GM12892 (cell line): ENCODE measurements around the gene ARHGAP22.

ENCODE experiments used
- DNase-seq: peaks from one replicate; pipeline ENCODE4 v3.0.0; 2011; ENCODE audit not compliant: insufficient read length
- FAIRE-seq: peaks from 2 replicates; lab custom pipeline; 2011; peaks lifted over from hg19 to GRCh38; lab: Jason Lieb, UNC
- POLR2A ChIP-seq: IDR thresholded peaks from 2 replicates; pipeline ENCODE4 v1.6.1; 2011; ENCODE audit warnings: low read depth, low read length, control low read depth
- POLR2AphosphoS5 ChIP-seq: IDR thresholded peaks from 2 replicates; pipeline ENCODE4 v1.6.1; 2011; ENCODE audit warnings: low read depth, low read length, control low read depth
- TAF1 ChIP-seq: IDR thresholded peaks from 2 replicates; pipeline ENCODE4 v1.6.1; 2011; ENCODE audit warnings: low read depth, mild to moderate bottlenecking, control low read depth, low read length, borderline replicate concordance

The ARHGAP22 gene

DNA sequence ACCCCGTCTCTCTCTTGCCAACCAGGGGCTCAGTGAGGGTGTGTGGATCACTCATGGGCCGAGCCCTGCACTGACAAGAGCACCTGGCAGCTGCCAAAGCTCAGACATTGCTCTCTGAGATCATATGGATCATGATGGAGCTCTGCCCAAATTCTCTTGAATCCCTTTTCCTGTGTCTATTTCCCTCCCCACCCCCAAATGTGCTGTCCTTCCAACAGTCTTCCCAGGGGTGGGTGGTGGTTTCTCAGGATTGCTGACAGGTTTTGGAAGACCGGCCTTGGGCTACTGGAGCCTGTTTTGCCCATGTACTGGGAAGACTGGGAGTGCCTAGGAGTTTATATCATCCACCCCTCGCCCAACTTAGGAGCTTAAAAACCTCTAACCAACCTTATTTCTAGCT, 10.5 kb downstream of the ARHGAP22 start:
- no peak for DNase-seq
- no peak for FAIRE-seq
- TF ChIP-seq POLR2AphosphoS5 (no peak), POLR2A (no peak), TAF1 (no peak)

DNA sequence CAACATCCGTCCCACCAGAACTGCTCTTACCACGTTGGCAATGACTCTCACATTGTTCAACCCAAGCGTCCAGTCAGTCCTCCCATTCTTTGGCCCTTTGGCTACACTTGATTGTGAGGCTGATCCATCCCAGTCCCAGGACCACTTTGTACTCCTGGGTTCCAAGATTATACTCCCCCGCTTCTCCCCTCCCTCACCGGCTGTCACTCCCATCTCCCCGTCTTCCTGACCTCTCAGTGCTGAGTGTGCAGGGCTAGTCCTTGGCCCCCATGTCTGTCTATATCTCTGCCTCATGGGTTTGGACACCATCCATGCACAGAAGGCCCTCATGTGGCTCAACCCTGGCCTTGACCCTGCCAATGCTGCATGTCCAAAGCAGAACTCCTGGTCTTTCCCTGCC, 12.5 kb downstream of the ARHGAP22 start:
- TF ChIP-seq POLR2AphosphoS5 (no peak), POLR2A (no peak), TAF1 (no peak)
- FAIRE-seq (no peak), DNase-seq (no peak)

DNA sequence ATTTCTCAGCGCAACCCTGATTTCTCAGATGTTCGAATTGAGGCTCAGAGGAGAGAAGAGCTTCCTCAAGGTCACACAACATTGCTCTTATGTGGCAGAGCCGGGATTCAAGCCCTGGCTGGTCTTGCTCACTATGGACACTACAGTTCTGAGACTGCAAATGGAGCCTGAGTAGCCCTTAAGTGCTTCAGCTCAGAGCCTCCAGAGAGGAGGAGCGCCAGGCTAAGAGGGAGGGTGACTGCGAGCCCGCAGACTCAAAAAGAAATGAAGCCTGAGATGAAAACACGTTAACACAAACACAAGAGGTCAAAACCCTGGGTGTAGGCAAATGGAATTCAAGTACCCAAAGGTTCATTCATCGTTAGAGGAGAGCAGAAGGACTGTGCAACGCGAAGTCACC, 13.9 kb downstream of the ARHGAP22 start:
- DNase-seq (no peak), FAIRE-seq (no peak)
- TF ChIP-seq POLR2AphosphoS5 = no peak
- no peak for TF ChIP-seq TAF1
- no peak for TF ChIP-seq POLR2A

DNA sequence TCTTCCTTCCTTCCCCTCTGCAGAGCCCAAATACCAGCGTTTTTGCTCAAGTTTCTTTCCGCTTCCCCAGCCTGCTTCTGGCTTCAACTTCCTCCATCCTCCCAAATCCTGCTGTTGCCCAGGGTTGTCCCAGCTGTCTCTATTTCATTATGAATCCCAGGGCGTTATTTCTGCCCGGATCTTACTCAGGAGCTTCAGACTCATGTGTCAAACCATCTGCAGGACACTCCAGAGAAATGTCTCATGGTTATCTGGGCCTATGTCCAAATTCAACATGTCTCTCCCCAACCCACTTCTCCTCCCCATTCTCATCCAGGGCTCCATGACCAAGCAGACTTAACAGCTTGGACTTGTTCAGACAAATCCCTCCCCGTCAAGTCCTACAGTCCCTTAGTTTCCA, 15.6 kb downstream of the ARHGAP22 start:
- TF ChIP-seq TAF1 = no peak
- no peak for TF ChIP-seq POLR2AphosphoS5
- no peak for TF ChIP-seq POLR2A
- DNase-seq (no peak), FAIRE-seq (no peak)

DNA sequence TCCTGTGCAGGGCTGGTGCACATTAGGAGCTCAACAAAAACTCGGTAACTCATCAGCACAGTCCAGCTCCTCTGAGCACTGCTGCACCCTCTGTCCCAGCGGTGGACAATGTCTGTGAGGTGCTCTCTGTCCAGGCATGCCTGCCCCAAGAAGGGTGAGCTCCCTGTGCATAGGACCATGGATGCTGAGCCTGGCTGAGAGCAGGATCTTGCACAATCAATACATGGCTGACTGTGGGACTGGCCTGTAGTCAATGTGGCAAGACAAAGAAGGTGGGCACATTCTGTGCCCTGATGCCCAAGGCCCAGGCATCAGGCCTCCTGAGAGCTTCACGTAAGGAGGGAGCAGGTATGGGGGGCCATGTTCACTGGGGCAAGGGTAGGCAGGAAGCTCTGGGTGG, 17.1 kb downstream of the ARHGAP22 start:
- no peak for DNase-seq
- no peak for FAIRE-seq
- TF ChIP-seq POLR2A = no peak
- no peak for TF ChIP-seq POLR2AphosphoS5
- no peak for TF ChIP-seq TAF1

DNA sequence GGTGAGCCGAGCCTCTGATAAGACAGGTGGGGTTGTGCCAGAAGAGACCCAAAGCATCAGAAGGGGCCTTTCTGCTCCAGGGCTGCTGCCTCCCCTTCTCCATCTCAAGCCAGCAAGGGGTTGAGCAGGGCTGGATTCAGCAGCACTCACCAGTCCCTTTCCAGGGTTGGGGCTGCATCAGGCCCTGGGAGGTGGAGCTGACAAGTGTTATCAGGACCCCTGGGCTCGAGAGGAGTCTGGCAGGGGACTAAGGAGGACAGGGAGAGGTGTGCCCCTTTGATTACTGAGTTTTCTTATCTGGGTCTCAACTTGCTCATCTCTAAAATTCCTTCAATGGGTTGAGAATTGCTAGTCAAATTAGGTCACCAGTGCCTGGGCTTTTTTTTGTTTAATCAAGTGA, 17.8 kb downstream of the ARHGAP22 start:
- no peak for DNase-seq
- no peak for FAIRE-seq
- TF ChIP-seq TAF1 (no peak), POLR2AphosphoS5 (no peak), POLR2A (no peak)

DNA sequence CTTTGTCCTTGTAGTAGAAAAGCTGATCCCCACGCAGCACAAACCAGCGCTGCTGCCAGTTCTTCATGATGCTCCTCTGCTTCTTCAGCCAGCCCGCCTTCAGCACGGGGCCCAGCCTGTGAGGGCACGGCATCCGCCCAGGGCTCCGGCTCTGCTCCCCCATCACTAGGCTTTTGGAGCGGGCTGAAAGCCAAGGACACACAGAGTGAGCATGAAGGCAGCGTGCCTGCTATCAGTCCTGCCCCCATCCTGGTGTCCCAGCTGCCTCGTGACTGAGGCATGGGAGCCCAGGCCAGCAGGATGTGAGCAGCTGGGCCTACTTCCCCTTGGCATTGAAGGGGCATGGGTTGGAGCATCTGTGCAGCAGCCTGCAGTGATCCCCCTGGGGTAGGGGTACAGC, 21.9 kb downstream of the ARHGAP22 start:
- TF ChIP-seq POLR2AphosphoS5 (no peak), TAF1 (no peak), POLR2A (no peak)
- DNase-seq (no peak), FAIRE-seq (no peak)

DNA sequence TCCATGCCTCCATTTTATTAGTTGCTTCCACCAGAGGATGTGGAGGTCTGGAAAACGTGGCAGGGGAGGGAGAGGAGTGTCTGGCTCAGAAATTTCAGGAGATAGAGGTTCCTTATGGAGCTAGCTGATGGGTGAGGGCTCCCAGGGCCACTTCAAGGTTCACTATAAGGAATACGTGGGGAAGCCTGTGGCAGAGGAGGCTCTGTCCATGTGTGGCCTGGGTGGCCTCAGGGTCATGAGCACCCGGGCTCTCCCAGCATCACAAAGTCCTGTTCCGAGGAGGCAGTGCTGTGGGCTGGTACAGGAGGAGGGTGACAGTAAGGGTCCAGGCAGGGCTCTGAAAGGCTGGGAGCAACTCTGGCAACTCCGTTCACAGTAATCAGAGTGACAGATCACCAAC, 24.6 kb downstream of the ARHGAP22 start:
- no peak for TF ChIP-seq POLR2A
- no peak for TF ChIP-seq TAF1
- TF ChIP-seq POLR2AphosphoS5 = no peak
- FAIRE-seq (no peak), DNase-seq (no peak)

DNA sequence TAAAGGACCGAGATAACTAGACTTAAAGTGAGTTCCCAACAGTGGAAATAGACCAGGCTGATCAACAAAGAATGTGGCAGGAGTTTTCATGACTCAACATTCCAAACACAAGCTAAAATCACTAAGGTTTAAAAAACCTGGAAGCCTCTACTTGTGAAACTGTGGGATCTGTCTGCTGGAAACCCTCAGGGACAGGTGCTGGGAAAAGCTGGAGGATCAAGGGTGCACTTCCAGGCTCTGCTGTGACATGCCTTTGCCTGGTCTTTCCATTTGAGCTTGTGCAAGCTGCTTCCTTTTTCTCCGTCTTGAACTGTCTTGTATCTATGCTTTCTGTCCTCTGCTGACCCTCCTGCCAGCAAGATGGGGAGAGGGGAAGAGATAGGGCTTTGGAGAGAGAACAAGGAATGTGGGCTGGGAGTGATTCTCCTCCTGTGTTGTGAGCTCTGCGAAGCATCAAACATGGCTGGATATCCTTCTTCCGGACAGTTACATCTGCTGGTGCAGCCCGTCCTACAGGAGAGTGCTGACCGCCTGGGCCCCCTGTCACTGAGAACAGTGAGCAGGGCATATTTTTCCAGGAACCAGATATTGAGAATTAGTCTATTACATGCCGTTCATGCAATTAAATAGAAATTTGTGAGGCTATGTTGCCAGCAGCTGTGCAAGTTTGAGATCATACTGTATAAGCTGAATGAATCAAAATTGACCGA, 25.5 kb downstream of the ARHGAP22 start:
- TF ChIP-seq POLR2A = no peak
- TF ChIP-seq POLR2AphosphoS5 = no peak
- TF ChIP-seq TAF1 = no peak
- DNase-seq = no peak
- no peak for FAIRE-seq

DNA sequence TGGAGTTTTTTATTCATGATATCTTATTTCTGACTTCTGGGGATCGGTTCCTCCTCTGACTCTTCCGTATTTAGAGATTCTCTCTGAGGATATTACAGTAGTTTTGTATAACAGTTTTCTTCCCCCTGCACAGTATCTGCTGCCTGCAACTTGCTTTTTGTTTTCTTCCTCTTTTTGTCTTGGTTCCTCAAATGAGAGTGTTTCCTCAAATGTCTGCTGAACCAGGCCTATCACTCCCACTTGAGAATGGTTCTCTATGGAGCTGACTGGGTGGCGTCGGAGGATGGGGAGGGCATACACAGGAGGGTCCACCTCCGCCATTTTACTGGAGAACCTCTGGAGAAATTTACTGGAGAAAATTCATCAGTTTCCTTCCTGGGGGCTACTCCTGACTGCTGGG, 27.7 kb downstream of the ARHGAP22 start:
- DNase-seq = no peak
- FAIRE-seq = no peak
- TF ChIP-seq TAF1 (no peak), POLR2A (no peak), POLR2AphosphoS5 (no peak)

DNA sequence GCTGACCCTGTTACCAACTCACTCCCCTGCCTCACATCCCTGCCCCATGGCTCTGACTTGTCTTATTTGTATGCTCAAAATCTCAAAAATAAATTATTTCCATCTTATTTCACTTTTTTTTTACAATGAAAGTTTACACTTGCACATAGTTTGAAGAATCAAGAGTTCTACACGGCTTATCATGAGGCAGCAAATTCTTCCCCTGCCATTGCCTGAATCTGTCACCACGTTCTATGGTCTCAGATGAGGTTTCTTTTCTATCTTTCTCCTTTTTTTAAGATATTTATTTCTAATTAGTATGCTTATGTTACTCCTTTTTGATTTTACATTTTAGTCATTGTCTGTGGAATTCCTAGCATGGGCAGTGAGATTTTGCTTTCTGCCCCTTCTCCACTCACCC, 28.4 kb downstream of the ARHGAP22 start:
- DNase-seq = no peak
- TF ChIP-seq POLR2A (no peak), TAF1 (no peak), POLR2AphosphoS5 (no peak)
- no peak for FAIRE-seq

DNA sequence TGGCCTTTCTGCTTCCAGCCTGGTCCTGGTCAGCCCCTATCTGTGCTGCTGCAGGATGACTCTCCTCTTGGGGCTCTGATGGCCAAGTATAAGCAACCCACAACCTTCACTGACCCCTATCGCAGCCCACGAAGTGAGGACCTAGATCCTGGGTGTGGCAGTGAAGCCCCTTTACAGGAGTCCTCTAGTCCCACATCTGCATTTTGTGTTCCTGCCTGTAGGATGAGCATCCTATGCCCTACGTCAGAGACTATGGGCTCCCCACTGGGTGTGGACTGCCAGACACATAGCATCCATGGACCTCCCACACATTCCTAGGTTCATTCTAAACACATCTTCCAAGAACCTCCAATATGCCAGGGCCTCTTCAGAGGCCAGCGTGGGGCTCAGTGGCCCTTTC, 29.0 kb downstream of the ARHGAP22 start:
- no peak for TF ChIP-seq TAF1
- no peak for TF ChIP-seq POLR2A
- no peak for TF ChIP-seq POLR2AphosphoS5
- DNase-seq (no peak), FAIRE-seq (no peak)
